Measurements from ENCODE around the gene PIK3R1. TPM values are rescaled to one million over a fixed set of nuclear protein-coding genes. Genes with fewer than 3 reads are reported as not detected.

The PIK3R1 gene
- total RNA-seq, 1 donor, result 26.8 TPM

DNA sequence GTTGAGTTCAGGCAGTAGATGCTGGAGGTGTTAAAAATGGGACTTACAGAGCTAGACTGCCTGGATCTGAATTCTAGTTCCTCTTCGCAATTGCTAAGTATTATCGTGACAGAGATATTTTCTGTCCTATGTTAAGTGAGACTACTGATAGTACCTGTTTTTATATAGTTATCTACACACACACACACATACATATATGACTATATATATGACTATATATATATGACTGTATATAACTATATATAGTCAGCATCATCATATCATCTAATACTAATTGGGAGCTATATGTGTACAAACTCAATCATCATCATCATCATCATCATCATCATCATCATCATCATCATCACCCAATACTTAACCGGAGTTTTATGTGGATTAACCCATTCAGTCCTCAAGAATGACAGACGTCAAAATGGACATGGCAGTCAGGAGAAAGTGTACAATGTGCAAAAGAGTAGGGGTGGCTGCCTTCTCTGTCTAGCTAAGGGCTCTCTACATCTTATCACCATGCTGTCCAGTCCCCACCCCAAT, 7.3 kb downstream of the PIK3R1 start:
- peaks cover 13% of the 10 kb centered on the region for H3K4me1 ChIP-seq (ENCODE audit: insufficient read depth, low read length)
- peaks cover 39% of the 10 kb centered on the region for H4K20me1 ChIP-seq (ENCODE audit: insufficient read depth, low read length)
- H3K4me2 ChIP-seq (ENCODE audit: insufficient read depth, low read length), result no peak overlapping the region
- no peak for DNase-seq (ENCODE audit: insufficient read length, low spot score, missing footprints)
- TF ChIP-seq, protein P1, sequence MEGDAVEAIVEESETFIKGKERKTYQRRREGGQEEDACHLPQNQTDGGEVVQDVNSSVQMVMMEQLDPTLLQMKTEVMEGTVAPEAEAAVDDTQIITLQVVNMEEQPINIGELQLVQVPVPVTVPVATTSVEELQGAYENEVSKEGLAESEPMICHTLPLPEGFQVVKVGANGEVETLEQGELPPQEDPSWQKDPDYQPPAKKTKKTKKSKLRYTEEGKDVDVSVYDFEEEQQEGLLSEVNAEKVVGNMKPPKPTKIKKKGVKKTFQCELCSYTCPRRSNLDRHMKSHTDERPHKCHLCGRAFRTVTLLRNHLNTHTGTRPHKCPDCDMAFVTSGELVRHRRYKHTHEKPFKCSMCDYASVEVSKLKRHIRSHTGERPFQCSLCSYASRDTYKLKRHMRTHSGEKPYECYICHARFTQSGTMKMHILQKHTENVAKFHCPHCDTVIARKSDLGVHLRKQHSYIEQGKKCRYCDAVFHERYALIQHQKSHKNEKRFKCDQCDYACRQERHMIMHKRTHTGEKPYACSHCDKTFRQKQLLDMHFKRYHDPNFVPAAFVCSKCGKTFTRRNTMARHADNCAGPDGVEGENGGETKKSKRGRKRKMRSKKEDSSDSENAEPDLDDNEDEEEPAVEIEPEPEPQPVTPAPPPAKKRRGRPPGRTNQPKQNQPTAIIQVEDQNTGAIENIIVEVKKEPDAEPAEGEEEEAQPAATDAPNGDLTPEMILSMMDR (IDR thresholded peaks at IDR 0.05; ENCODE audit: extremely low read depth, low read depth, low read length), result no peak
- no peaks in the 10 kb centered on the region for H3K9me3 ChIP-seq (ENCODE audit: low read depth, low read length)
- no peaks in the 10 kb centered on the region for H3K27me3 ChIP-seq (ENCODE audit: insufficient read depth, low read length)
- no peak overlapping the region for H3K4me3 ChIP-seq (ENCODE audit: insufficient read depth, low read length)
- H3K36me3 ChIP-seq (ENCODE audit: insufficient read depth, low read length), result peaks cover 16% of the 10 kb centered on the region
- H3K27ac ChIP-seq (ENCODE audit: low read depth, low read length), result no peak overlapping the region
- peaks cover 82% of the 10 kb centered on the region for H3K79me2 ChIP-seq (ENCODE audit: insufficient read depth, low read length)
- no peak overlapping the region for H2AFZ ChIP-seq (ENCODE audit: low read length)

DNA sequence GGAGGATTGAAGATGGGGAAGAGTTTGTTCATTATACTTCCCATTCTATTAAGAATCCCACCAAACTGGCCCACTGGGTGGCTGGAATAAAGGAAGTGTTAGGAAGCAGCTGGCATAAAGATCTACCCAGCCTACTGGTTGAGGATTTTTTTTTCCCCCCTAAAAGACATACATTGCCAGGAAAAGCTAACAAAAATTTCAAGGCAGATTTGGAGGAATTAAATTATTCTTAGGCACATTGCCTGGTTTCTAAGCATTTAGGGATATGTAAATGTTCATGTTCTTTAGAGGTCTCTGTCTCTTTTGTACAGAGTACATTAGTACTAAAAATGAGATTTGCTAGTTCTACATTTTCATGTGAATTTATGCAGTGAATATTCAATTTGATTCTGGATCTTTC, 8.3 kb downstream of the PIK3R1 start:
- Histone ChIP-seq H3K36me3 (ENCODE audit: insufficient read depth, low read length) (peaks cover 18% of the 10 kb centered on the region), H3K4me2 (ENCODE audit: insufficient read depth, low read length) (no peak overlapping the region), H4K20me1 (ENCODE audit: insufficient read depth, low read length) (peaks cover 30% of the 10 kb centered on the region), H3K79me2 (ENCODE audit: insufficient read depth, low read length) (peaks cover 74% of the 10 kb centered on the region), H3K27me3 (ENCODE audit: insufficient read depth, low read length) (no peaks in the 10 kb centered on the region), H2AFZ (ENCODE audit: low read length) (no peak overlapping the region), H3K4me1 (ENCODE audit: insufficient read depth, low read length) (peaks cover 11% of the 10 kb centered on the region), H3K4me3 (ENCODE audit: insufficient read depth, low read length) (no peak overlapping the region), H3K9me3 (ENCODE audit: low read depth, low read length) (no peaks in the 10 kb centered on the region), H3K27ac (ENCODE audit: low read depth, low read length) (no peak overlapping the region)
- DNase-seq (ENCODE audit: insufficient read length, low spot score, missing footprints), result no peak
- TF ChIP-seq, protein P1 (IDR thresholded peaks at IDR 0.05; ENCODE audit: extremely low read depth, low read depth, low read length), result no peak

DNA sequence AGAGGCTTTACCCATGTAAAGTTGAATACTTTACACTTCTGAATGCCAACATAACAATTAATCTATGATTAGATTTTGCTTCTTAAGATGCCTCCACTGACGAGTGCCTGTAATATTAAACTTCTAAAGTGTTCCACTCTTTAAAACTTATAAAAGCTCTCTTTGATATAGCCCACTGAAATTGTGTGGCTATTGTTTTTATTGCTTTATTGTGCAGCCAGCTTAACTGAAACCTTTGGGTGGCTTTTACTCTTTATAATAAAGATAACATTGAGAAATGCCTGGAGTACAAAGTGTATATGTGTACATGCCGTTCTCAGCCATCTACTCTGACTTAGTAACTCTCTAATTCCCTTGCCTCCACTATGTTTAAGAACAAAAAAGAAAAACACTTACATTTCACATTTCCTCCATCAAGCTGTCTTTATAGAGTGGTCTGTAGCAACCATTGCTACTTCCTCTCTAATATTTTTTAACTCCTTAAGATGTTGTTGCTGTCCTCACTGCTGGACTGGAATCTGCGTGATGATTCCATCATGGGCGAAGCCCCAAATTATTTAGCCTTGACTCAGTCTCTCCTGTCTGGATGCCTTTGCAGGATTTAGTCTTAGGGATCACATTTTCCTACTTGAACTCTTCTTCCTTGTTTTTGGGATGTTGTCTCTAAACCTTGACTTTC, 9.1 kb downstream of the PIK3R1 start:
- TF ChIP-seq, protein P1 (IDR thresholded peaks at IDR 0.05; ENCODE audit: extremely low read depth, low read depth, low read length), result no peak
- Histone ChIP-seq H2AFZ (ENCODE audit: low read length) (no peak overlapping the region), H3K4me1 (ENCODE audit: insufficient read depth, low read length) (peaks cover 11% of the 10 kb centered on the region), H3K36me3 (ENCODE audit: insufficient read depth, low read length) (peaks cover 18% of the 10 kb centered on the region), H3K27me3 (ENCODE audit: insufficient read depth, low read length) (no peaks in the 10 kb centered on the region), H3K4me2 (ENCODE audit: insufficient read depth, low read length) (peak overlapping the region; percentile 49), H3K27ac (ENCODE audit: low read depth, low read length) (peak overlapping the region; percentile 45), H3K4me3 (ENCODE audit: insufficient read depth, low read length) (peak overlapping the region; percentile 0), H3K9me3 (ENCODE audit: low read depth, low read length) (no peaks in the 10 kb centered on the region), H4K20me1 (ENCODE audit: insufficient read depth, low read length) (peaks cover 28% of the 10 kb centered on the region), H3K79me2 (ENCODE audit: insufficient read depth, low read length) (peaks cover 71% of the 10 kb centered on the region)
- peak; percentile 66 for DNase-seq (ENCODE audit: insufficient read length, low spot score, missing footprints)

- TF ChIP-seq, protein P1 (IDR thresholded peaks at IDR 0.05; ENCODE audit: extremely low read depth, low read depth, low read length), result no peak
- peak overlapping the region; percentile 45 for H3K27ac ChIP-seq (ENCODE audit: low read depth, low read length)
- H4K20me1 ChIP-seq (ENCODE audit: insufficient read depth, low read length), result peaks cover 29% of the 10 kb centered on the region
- no peaks in the 10 kb centered on the region for H3K9me3 ChIP-seq (ENCODE audit: low read depth, low read length)
- H3K36me3 ChIP-seq (ENCODE audit: insufficient read depth, low read length), result peaks cover 18% of the 10 kb centered on the region
- H3K4me1 ChIP-seq (ENCODE audit: insufficient read depth, low read length), result peaks cover 11% of the 10 kb centered on the region
- no peak overlapping the region for H3K4me3 ChIP-seq (ENCODE audit: insufficient read depth, low read length)
- peaks cover 71% of the 10 kb centered on the region for H3K79me2 ChIP-seq (ENCODE audit: insufficient read depth, low read length)
- H2AFZ ChIP-seq (ENCODE audit: low read length), result no peak overlapping the region
- peak overlapping the region; percentile 49 for H3K4me2 ChIP-seq (ENCODE audit: insufficient read depth, low read length)
- no peaks in the 10 kb centered on the region for H3K27me3 ChIP-seq (ENCODE audit: insufficient read depth, low read length)
- peak; percentile 77 for DNase-seq (ENCODE audit: insufficient read length, low spot score, missing footprints)
These were observed 9.8 kb downstream of the PIK3R1 start for GRCh38 chr5:68225188-68225910.
